ENCODE measurements around the gene KDM4C.

DNA sequence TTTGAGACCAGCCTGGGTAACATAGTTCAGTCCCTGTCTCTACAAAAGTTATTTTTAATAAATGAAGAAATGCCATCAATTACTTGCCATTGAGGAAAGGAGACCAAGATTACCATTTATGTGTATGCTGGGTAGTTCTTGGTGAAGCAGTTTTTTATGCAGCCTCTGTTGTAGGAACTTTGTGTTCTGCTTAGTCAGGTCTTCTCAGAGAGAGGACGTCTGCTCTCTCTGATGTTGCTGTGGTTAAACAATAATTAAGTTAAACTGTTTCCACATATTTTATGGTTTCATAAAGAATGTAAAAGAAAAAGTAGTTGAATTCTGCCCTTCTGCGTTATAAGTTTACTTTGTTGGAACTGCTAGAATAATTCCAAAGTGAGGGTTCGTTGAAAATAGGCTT is 210.5 kb downstream of the KDM4C start:
- TF ChIP-seq, protein P1, sequence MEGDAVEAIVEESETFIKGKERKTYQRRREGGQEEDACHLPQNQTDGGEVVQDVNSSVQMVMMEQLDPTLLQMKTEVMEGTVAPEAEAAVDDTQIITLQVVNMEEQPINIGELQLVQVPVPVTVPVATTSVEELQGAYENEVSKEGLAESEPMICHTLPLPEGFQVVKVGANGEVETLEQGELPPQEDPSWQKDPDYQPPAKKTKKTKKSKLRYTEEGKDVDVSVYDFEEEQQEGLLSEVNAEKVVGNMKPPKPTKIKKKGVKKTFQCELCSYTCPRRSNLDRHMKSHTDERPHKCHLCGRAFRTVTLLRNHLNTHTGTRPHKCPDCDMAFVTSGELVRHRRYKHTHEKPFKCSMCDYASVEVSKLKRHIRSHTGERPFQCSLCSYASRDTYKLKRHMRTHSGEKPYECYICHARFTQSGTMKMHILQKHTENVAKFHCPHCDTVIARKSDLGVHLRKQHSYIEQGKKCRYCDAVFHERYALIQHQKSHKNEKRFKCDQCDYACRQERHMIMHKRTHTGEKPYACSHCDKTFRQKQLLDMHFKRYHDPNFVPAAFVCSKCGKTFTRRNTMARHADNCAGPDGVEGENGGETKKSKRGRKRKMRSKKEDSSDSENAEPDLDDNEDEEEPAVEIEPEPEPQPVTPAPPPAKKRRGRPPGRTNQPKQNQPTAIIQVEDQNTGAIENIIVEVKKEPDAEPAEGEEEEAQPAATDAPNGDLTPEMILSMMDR (IDR thresholded peaks at IDR 0.05), result no peak
- no peak for TF ChIP-seq EZH2 (IDR thresholded peaks at IDR 0.05; ENCODE audit: borderline replicate concordance, insufficient read depth, low read depth, low read length, poor library complexity, severe bottlenecking)
